ENCODE data around the gene CDK5RAP1.

DNA sequence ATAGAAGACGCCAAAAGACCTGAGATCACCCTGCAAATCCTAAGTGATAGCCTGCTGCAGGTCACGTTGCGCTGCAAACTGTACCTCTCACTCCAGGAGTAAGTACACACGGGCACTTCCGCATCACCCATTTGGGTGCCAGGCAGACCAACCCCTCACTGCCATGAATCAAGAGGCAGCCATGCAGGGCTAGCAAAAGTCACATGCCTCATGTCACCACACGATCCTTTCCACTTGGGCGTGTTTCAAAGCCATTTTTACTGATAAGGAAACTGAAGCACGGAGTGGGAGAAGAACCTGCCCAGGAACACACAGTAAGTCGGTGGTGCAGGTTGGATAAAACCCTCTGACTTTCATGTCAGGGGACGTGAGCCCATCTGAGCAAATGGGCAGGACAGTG is 81.3 kb downstream of the CDK5RAP1 start:
- TF ChIP-seq, protein P1, sequence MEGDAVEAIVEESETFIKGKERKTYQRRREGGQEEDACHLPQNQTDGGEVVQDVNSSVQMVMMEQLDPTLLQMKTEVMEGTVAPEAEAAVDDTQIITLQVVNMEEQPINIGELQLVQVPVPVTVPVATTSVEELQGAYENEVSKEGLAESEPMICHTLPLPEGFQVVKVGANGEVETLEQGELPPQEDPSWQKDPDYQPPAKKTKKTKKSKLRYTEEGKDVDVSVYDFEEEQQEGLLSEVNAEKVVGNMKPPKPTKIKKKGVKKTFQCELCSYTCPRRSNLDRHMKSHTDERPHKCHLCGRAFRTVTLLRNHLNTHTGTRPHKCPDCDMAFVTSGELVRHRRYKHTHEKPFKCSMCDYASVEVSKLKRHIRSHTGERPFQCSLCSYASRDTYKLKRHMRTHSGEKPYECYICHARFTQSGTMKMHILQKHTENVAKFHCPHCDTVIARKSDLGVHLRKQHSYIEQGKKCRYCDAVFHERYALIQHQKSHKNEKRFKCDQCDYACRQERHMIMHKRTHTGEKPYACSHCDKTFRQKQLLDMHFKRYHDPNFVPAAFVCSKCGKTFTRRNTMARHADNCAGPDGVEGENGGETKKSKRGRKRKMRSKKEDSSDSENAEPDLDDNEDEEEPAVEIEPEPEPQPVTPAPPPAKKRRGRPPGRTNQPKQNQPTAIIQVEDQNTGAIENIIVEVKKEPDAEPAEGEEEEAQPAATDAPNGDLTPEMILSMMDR (optimal IDR thresholded peaks at IDR 0.05 in 1 of 3, IDR thresholded peaks at IDR 0.05 in 1 of 3, conservative IDR thresholded peaks at IDR 0.05 in 1 of 3; ENCODE audit: extremely low read depth in 1 of 3, insufficient read depth in 2 of 3, low read length in 3 of 3), result no peak
- TF ChIP-seq EZH2 (IDR thresholded peaks at IDR 0.05; ENCODE audit: low read length), result no peak
